Measurements from ENCODE around the gene FAM237B. TPM values are rescaled to one million over a fixed set of nuclear protein-coding genes. Genes with fewer than 3 reads are reported as not detected.
A peak's percentile ranks its signal among the peaks of the same experiment; 100 is the strongest.
"Not testable (repeated sequence)": the region's sequence is repeated elsewhere in the genome, so short reads cannot be mapped to it uniquely, and the experiment has no call there.

Gene FAM237B
- total RNA-seq, 4 donors from 2014 or later: not detected

DNA sequence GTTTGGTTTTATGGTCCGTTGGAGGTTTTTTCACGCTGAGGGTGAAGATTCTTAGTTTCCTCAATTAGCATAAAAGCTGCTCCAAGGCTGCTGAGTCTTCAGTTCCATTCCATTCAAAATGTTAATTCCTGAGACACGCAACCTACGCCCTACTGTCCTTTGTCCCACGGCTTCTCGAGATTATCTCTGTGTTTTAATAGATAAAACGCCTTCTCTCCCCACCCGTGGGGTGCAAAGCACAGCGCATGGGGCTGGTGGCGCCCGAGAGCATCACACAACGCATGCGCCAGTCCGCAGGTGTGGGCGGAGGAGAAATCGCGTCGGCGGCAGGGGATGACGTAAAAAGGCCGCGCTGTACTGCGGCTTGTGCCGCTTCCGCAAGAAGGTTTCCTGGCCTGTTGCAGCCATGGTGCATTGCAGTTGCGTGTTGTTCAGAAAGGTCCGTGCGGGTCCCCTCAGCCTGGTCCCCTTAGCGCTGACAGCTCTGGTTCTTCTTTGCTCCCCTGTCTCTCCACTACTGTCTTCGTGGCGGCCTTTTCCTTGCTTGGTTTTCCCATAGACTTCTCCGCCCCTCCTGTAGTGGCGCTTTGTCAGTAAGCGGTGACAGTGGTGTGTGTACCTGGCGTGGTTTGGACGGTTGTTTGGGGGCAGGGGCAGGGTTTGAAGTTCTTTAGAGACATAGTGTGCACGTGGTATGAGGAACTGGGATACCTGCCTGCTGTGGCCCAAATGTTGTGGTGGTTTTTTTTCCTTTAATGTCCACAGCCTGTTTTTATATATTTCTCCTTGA is 25.4 kb upstream of the FAM237B start, which contains the start of gene GTPBP10:
Gene GTPBP10 (plus strand): TSS at position 381 of the 790 bp plus-strand sequence. CDS start 26 bp downstream, at position 407.
- in situ Hi-C loops (cut with MboI; ENCODE audit: low sequenced_read_pairs in 4 of 4) (loop anchor here in 3 of 4 donors (10.0 kb wide), 2 partner anchors 48 to 58 kb away; partner anchors contain the start of gene CLDN12 (in 2 of the 3)), intact Hi-C loops (cut with DNase I; ENCODE audit: low total_unique reads) (loop anchor here (1.0 to 5.0 kb wide), 3 partner anchors 57 to 916 kb away; partner anchors contain the start of genes CFAP69, CLDN12 and FZD1)
- H3K9me3 ChIP-seq: no peaks in the 10 kb centered on the region
- peaks cover 16 to 17% of the 10 kb centered on the region in 2 donors for H3K4me1 ChIP-seq
- H3K4me3 ChIP-seq: peak within 1 kb of the TSS; percentile 63 to 99 (median 86)
- peak; percentile 97 for ATAC-seq
- no peaks in the 10 kb centered on the region for H3K27me3 ChIP-seq
- peak within 1 kb of the TSS; percentile 83 to 97 (median 88) for H3K27ac ChIP-seq
- TF ChIP-seq POLR2A (IDR thresholded peaks at IDR 0.05): peak; percentile 54 to 70
- TF ChIP-seq, protein P1, sequence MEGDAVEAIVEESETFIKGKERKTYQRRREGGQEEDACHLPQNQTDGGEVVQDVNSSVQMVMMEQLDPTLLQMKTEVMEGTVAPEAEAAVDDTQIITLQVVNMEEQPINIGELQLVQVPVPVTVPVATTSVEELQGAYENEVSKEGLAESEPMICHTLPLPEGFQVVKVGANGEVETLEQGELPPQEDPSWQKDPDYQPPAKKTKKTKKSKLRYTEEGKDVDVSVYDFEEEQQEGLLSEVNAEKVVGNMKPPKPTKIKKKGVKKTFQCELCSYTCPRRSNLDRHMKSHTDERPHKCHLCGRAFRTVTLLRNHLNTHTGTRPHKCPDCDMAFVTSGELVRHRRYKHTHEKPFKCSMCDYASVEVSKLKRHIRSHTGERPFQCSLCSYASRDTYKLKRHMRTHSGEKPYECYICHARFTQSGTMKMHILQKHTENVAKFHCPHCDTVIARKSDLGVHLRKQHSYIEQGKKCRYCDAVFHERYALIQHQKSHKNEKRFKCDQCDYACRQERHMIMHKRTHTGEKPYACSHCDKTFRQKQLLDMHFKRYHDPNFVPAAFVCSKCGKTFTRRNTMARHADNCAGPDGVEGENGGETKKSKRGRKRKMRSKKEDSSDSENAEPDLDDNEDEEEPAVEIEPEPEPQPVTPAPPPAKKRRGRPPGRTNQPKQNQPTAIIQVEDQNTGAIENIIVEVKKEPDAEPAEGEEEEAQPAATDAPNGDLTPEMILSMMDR (IDR thresholded peaks at IDR 0.05 in 4 of 5, conservative IDR thresholded peaks at IDR 0.05 in 1 of 5): peak; percentile 57 to 80 (median 68)
- DNase-seq: peak; percentile 86 to 89
- H3K36me3 ChIP-seq: no peaks in the 10 kb centered on the region

DNA sequence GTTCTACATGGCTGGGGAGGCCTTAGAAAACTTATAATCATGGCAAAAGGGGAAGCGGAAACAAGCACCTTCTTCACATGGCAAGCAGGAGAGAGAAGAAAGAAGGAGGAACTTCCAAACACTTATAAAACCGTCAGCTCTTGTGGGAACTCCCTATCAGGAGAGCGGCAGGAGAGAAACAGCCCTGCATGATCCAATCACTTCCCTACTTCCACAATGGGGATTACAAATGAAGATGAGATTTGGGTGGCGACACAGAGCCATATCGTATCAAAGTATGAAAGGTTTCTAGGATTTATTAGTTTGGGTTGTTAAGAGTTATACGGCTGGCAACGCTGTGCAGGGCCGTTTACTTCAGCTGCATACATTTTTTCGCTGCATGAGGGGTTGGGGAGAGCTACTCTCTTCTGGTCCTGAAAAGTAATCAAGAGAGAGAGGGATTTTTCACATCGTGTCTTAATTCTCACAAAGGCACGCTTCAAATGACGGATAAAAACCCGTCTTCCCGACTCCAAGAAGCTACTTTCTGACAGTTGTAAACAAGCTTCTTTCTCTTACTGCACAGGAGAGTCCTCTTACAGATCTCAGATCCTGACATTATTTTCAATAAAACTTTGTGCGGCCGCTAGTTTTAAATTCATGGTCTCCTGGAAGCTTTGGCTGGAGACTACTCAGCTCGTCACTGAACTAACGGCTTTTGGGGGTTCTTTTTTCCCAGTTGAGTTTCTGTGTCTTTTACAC is 24.7 kb upstream of the FAM237B start:
- in situ Hi-C loops (cut with MboI; ENCODE audit: low sequenced_read_pairs in 4 of 4): loop anchor here in 3 of 4 donors (10.0 kb wide), 2 partner anchors 49 to 59 kb away; partner anchors contain the start of gene CLDN12 (in 2 of the 3)
- peak; percentile 23 to 68 for ATAC-seq

DNA sequence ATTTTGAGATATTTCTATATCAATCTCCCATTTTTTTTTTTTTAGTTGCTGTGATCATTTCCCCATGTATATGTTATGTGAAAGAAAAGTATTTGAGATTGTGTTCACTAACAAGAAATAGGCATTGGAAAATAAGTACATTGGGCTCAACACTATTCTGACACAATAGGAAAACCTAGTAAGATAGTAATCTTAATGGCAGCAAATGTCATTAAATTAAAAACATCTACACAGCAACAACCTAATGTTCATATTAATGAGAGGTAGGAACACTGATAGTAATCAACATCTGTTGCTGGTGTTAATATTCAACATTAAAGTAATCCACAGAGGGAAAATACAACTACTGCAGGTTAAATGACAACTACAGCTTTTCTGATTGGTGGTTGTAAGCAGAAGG is 23.9 kb upstream of the FAM237B start:
- Histone ChIP-seq H3K36me3 (no peaks in the 10 kb centered on the region), H3K27me3 (no peaks in the 10 kb centered on the region), H3K4me3 (peak overlapping the region in 2 of 4 donors; percentile 63 to 99), H3K9me3 (no peaks in the 10 kb centered on the region), H3K4me1 (peaks cover 16 to 17% of the 10 kb centered on the region in 2 donors), H3K27ac (peak overlapping the region in 1 of 4 donors; percentile 87)
- in situ Hi-C loops (cut with MboI; ENCODE audit: low sequenced_read_pairs in 4 of 4): loop anchor here in 3 of 4 donors (10.0 kb wide), 2 partner anchors 50 to 60 kb away; partner anchors contain the start of gene CLDN12 (in 2 of the 3)
- DNase-seq (no peak), ATAC-seq (no peak)
- intact Hi-C loops (cut with DNase I; ENCODE audit: low total_unique reads): loop anchor here (5.0 kb wide), 2 partner anchors 98 to 917 kb away; partner anchors contain the start of genes CFAP69 and FZD1
- no peak for TF ChIP-seq POLR2A (IDR thresholded peaks at IDR 0.05)
- TF ChIP-seq, protein P1 (IDR thresholded peaks at IDR 0.05 in 4 of 5, conservative IDR thresholded peaks at IDR 0.05 in 1 of 5): no peak

More for the DNA sequence above, 24.7 kb upstream of the FAM237B start:
- Histone ChIP-seq H3K4me1 (peaks cover 16 to 17% of the 10 kb centered on the region in 2 donors), H3K27me3 (no peaks in the 10 kb centered on the region), H3K4me3 (peak overlapping the region; percentile 63 to 99 (median 86)), H3K9me3 (no peaks in the 10 kb centered on the region), H3K36me3 (no peaks in the 10 kb centered on the region), H3K27ac (peak overlapping the region; percentile 83 to 97 (median 88))
- TF ChIP-seq POLR2A (IDR thresholded peaks at IDR 0.05): no peak
- TF ChIP-seq, protein P1 (IDR thresholded peaks at IDR 0.05 in 4 of 5, conservative IDR thresholded peaks at IDR 0.05 in 1 of 5): no peak
- DNase-seq: no peak
- intact Hi-C loops (cut with DNase I; ENCODE audit: low total_unique reads): loop anchor here (1.0 to 5.0 kb wide), 3 partner anchors 58 to 917 kb away; partner anchors contain the start of genes CFAP69, CLDN12 and FZD1

DNA sequence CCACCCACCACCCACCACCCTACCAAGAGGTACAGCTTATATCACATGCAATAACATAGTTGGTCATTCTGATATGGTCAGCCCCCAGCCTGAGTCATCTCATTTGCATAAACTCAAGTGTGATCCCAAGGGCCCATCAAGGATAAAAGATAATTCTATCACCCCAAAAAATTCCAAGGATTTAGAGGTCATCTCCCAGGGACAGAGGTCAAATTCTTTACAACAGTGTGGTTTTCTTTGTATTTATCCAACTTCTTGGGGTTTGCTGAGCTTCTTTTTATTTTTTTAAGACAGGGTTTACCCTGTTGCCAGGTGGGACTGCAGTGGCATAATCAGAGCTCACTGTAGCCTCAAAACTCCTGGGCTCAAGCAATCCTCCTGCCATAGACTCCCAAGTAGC is 16.0 kb upstream of the FAM237B start:
- Histone ChIP-seq H3K27me3 (no peaks in the 10 kb centered on the region), H3K9me3 (no peaks in the 10 kb centered on the region), H3K4me3 (no peak overlapping the region), H3K27ac (no peak overlapping the region), H3K4me1 (no peaks in the 10 kb centered on the region), H3K36me3 (no peaks in the 10 kb centered on the region)
- intact Hi-C loops (cut with DNase I; ENCODE audit: low total_unique reads) (no loop called here), in situ Hi-C loops (cut with MboI; ENCODE audit: low sequenced_read_pairs in 4 of 4) (no loop called here)
- ATAC-seq (no peak), DNase-seq (no peak)
- TF ChIP-seq, protein P1 (IDR thresholded peaks at IDR 0.05 in 4 of 5, conservative IDR thresholded peaks at IDR 0.05 in 1 of 5): no peak
- TF ChIP-seq POLR2A (IDR thresholded peaks at IDR 0.05): no peak

DNA sequence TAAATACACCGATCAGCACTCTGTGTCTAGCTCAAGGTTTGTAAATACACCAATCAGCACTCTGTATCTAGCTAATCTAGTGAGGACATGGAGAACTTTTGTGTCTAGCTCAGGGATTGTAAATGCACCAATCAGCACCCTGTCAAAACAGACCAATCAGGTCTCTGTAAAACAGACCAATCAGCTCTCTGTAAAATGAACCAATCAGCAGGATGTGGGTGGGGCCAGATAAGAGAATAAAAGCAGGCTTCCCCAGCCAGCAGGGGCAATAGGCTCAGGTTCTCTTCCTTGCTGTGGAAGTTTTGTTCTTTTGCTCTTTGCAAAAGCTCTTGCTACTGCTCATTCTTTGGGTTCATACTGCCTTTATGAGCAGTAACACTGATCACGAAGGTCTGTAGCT is 13.8 kb upstream of the FAM237B start:
- H3K27ac ChIP-seq; H3K4me1 ChIP-seq; ATAC-seq; H3K9me3 ChIP-seq; H3K4me3 ChIP-seq; H3K36me3 ChIP-seq; intact Hi-C loops (cut with DNase I; ENCODE audit: low total_unique reads); in situ Hi-C loops (cut with MboI; ENCODE audit: low sequenced_read_pairs in 4 of 4); DNase-seq; H3K27me3 ChIP-seq: not testable (repeated sequence)

All from gastrocnemius medialis (tissue), 4 donors.